Stimulated activated CD8-positive, alpha-beta memory T cell treated with anti-CD3 and anti-CD28 coated beads, Interleukin-12 subunit alpha, Interleukin-12 subunit beta, amount 100 ng/mL, for 24 hours (primary cell): Measurements from ENCODE around the gene TEX36.
"Not testable (repeated sequence)": the region's sequence is repeated elsewhere in the genome, so short reads cannot be mapped to it uniquely, and the experiment has no call there.

Experiments
- DNase-seq: peaks from one replicate; pipeline ENCODE4 v3.0.0-alpha.2; 2020; ENCODE audit errors: extremely low read depth

TEX36 gene

DNA sequence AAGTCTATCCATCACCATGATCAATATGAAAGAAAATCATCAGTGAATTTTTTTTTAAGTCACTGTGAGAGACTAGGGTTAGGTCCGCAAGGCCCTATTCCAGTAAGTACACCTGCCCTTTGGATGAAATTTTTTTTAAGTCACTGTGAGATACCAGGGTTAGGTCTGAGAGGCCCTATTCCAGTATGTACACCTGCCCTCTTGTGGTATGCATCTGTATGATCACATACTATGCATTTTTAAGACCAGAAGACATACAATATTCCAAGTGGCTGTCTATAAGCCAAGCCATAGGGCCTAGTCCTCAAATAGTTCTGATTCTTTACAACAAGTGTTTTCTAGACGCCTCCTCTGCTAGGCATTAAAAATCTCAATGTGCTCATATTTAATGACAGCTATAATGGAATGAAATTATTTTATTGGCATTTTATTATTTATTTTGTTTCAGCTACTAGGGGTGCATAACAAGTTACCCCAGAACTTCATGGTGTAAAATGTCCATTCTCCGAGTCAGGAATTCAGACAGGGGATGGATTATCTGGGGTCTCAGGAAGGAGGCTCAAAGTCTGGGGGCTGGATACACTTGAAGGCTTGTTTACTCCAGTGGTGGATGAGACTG lies 53.1 kb downstream of the TEX36 start:
- DNase-seq: no peak

DNA sequence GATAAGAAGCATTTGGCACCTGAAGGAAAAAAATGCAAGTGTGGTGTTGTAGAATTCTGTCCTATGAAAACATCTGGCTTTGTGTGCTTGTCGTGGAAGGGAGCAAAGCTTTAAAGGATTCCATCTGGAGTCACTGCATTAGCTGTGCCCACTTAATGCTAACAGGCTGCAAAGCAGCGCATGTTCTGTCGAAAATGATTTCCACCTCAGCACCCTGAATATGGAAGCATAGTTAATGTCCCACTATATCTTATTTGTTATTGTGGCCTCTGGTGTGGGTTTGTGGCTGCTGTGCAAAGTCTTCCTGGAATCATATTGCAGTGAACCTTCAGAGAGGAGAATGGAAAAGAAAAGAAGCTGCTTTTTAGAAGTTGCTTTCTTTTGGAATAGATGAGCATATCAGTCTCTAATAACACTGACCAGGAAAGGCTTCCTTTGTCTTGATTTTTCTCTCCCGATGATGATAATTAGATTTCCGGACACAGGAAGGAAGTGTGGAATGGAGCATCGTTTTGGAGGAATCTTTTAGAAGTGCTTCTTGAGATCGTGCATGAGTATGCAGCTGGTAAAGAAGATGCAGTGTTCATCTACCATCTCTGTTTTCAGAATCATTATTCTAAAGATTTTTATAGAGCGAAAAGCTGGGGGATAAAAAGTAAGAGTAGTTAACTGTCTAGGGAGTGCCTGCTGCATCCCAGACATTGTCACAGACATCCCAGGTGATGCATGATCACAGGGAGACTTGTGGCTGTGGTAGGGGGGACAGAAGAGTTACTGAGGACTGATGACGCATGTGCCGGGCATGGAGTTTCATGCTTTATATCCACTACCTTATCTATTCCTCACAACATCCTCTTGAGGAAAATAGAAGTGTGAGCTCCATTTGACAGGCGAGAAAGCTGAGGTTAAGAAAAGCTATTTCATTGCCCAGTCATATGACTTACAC lies 54.6 kb downstream of the TEX36 start:
- no peak for DNase-seq

DNA sequence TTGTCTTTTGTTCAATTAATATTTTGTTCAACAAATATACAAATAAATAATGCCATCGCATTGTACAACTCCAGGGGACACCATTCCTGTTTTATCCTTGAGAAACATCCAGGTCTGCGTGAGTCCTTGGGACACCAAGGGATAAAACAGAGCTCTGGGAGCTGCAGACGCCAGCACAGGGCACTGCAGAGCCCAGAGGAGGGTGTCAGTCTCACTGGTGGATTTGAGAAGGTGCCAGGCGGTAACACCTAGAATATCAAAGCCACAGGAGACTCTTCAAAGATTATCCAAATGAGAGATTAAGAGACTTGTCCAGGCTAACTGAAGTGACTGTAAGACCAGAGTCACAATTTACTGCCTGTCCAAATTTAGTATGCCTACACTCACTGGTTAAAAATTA lies 55.3 kb downstream of the TEX36 start:
- DNase-seq: no peak

DNA sequence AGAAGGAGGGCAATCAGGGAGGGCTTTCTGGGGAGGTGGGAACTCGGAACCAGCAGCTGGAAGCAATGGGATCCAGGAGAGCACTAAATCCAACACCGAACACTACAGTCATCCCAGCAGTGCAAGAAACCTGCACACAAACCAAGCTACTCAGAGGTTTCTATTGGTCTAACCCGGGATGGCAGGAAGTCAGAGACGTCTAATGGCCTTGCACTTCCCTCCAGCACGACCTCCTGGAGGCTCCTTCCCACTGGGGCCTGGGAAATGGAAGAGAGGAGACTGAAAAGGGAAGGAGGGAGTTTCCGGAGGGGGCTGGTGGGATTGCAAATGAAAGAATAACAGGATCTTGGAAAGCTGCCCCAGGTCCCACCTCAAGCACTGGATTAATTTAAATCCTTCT lies 56.3 kb downstream of the TEX36 start:
- no peak for DNase-seq

DNA sequence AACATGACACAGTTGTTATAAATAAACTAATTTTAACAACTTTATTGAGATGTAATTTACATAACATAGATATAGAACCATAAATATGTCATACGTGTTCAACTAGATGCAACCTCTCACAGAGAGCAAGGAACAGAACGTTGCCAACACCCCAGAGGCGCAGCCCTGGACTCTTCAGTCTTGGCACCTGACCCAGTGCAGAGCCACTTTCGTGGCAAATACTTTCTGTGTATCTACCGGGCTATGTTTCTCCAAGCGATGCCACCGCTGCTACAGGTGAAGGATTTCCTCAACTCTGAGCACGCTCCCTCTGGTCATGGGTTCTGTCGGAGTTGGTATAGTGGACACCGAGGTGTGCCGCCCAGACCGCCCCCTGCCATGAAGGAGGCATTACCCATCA lies 57.4 kb downstream of the TEX36 start:
- DNase-seq: no peak

DNA sequence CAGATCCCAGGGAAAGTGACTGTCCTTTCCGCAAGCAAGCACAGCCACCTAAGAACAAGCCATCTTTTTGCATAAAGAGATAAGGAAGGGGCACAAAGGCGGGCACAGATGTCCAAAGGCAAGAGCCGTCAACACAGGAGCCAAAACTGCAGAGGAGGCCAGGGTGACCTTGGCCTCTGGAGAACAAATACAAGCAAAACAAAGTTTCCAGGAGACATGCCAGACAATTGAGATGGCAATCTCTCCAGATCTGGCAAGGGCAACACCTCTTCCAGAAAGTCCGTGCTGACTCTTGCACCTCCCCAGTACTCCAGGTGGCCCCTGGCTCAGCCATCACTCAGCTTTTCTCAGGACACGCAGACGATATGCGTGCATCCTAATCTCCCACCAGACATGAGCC lies 58.2 kb downstream of the TEX36 start:
- no peak for DNase-seq

DNA sequence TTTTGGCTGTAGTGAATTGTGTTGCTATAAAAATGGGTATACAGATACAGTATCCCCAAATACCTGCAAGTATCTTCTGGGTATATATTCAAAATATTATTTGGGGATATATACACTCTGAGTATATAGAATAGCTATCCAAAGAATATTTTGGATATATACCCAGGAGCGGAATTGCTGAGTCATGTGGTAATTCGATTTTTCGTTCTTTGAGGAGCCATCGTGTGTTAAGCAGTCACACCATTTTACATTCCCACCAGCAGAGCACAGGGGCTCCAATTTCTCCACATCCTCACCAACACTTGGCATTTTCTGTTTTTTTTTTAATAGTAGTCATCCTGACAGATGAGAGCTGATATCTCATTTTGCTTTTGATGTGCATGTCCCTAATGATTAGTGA lies 61.9 kb downstream of the TEX36 start:
- no peak for DNase-seq

DNA sequence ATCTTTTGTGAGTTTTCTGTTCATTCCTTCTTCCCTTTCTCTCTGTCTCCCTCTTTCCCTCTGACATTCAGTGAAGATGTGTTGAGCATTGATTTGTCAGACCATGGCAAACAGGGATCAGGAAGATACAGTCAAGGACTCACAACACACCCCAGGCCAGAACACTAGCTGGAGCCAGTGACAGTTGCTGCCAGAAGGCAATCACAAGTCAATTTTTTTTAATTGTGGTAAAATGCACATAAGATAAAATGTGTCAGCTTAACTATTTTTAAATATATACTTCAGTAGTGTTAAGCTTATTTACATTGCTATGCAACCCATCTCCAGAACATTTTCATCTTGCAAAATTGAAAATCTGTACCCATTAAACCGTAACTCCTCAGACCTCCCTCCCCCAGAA lies 62.6 kb downstream of the TEX36 start:
- no peak for DNase-seq

DNA sequence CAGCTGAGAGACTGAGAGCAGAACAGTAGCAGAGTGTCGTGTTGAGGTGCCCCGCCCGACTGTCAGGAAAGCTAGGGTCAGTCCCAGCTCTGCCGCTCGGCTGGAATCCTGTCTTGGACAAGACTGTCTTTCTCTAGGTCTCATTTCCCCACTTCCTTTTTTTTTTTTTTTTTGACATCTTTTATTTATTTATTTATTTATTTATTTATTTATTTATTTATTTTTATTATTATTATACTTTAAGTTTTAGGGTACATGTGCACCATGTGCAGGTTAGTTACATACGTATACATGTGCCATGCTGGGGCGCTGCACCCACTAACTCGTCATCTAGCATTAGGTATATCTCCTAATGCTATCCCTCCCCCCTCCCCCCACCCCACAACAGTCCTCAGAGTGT lies 69.9 kb downstream of the TEX36 start:
- not testable (repeated sequence) for DNase-seq

DNA sequence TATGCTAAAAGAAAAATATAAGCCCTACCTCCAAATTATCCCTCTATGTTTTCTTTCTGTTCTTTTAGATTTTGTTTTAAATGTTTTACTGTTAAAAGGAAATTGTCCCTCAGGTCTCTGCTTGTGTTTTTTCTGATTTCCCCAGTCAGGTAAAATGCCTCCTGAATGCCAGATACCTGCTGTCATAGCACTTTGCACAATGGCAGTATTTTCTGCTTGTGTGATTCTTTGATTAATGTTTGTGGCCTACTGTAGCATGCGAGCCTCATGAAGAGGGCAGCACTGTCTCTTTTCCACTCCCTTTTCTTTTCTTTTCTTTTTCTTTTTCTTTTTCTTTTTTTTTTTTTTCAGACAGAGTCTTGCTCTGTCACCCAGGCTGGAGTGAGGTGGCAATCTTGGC lies 71.2 kb downstream of the TEX36 start:
- no peak for DNase-seq

DNA sequence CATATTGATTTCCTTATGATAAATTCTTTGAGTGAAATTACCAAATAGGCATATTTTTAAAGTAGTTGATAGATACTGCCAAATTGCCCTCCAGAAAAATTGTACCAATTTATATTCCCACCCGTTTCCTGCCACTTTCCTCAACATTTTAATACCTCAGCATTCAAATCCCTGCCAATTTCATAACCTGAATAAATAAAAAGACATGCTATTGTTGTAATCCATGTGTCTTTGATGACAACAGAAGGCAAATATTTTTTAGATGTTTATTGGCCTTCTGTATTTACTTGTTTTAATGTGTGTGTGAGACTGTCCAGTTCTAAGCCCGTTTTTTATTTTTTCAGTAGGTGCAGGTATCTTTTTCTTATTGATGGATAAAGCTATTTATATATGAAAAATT lies 71.7 kb downstream of the TEX36 start:
- no peak for DNase-seq

DNA sequence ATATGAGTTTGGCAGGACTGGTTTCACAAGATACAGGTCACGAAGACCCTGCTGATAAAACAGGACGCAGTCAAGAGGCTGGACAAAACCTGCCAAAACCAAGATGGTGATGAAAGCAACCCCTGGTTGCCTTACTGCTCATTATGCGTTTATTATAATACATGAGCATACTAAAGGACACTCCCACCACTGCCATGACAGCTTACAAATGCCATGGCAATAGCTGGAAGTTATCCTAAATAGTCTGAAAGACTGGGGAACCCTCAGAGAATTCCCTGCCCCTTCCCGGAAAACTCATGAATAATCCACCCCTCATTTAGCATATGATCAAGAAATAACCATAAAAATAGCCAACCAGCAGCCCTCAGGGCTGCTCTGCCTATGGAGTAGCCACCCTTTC lies 73.1 kb downstream of the TEX36 start:
- DNase-seq: no peak

DNA sequence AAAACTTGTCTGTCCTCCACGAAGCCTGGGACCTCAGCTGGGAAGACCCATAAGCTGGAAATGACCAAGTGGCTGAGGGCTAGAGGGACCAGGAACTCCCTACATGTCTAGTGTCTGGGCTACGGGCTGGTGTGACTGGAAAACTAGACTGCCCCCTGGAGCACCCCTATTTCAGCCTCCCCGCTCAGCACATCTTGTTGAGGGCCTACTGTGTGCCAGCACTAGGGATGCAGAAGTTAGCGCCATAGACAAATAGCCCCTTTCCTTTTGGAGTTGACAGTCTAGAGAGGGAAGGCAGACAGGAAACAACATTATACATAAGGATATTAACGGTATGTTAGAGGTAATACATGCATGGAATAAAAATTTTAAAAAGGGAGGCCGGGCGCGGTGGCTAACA lies 74.5 kb downstream of the TEX36 start:
- no peak for DNase-seq

DNA sequence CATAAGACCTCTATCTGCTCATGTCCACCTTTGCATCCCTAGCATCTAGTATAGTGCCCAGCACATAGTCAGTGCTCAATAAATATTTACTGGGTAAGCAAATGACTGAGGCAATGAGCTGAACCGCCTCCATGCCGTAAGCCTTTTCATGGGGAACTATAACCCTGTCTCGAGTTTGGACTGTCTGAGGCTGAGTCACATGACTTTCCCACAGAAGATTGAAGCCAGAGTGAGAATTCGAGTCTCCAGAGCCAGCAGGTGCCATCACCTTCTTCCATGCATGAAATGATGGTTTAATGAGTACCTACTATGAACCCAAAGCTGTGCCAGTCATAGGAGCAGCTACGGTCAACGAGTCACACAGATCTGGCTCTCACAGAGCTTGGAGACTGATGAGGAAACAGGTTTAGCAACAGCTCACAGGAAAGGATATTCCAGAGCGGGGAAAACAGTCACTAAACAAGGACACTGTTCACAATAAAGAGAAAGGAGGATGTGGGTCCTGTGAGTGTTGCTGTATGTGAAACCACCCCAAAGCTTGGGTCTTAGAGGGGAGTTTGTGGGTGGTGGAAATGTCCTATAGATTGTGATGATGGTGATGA lies 75.2 kb downstream of the TEX36 start:
- DNase-seq: no peak

DNA sequence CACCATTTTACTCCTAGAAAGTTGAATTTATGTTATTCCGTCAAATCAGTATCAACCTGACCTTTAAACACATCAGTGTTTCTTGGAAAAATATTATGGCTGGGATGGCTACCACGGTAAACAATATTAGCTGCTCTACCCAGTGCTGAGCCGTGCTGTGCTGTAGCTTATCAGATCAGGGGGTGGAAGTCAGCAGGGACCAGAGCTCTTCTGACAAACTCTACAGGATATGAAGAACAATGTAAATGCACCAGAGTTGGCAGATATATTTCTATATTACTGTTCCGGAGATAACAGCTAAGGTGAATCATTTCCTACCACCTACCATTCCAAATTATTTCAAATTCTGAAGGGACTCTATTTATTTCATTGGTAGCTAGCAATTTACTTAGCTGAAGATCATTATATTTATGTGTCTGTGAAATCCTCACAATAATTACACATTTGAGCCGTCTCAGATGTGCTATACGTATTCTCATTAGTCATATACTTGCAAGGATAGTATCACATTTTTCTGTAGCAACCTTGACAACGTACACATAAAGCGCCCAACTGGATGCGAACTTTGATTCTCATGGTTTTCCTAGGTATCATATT lies 76.5 kb downstream of the TEX36 start:
- no peak for DNase-seq
